OCI-LY3 (cell line): Measurements from ENCODE around the gene TMEM53.

Source experiments
- H2AFZ ChIP-seq: fragments of 200-600, 300-600 bp; shearing (Covaris generic); 2 replicates; pipeline ENCODE4 v1.6.0; 2014; ENCODE audit warnings: antibody characterized with exemption, low read depth, low read length
- H3K27ac ChIP-seq: fragments of 200-600, 300-600 bp; sonication (generic); 2 replicates; pipeline ENCODE4 v1.5.1; 2014; ENCODE audit warnings: mild to moderate bottlenecking, low read length, moderate library complexity, mixed read lengths
- H3K27me3 ChIP-seq: fragments of 200-600, 300-600 bp; sonication (generic); 2 replicates; pipeline ENCODE4 v1.6.1; 2014; ENCODE audit warnings: low read depth, low read length, mixed read lengths
- H3K36me3 ChIP-seq: fragments of 200-600, 300-600 bp; sonication (generic); replicated peaks from 2 replicates; pipeline ENCODE3; 2014; ENCODE audit warnings: low read depth, low read length, mixed read lengths
- H3K4me1 ChIP-seq: fragments of 300-600, 200-600 bp; sonication (generic); 2 replicates; pipeline ENCODE4 v1.6.1; 2014; ENCODE audit warnings: low read length, mixed read lengths
- H3K4me2 ChIP-seq: fragments of 200-600, 300-600 bp; sonication (generic); 2 replicates; pipeline ENCODE4 v1.6.1; 2014; ENCODE audit warnings: low read length, mixed read lengths
- H3K4me3 ChIP-seq: fragments of 300-600, 200-600 bp; sonication (generic); 2 replicates; pipeline ENCODE4 v1.5.1; 2014; ENCODE audit warnings: antibody characterized with exemption, mild to moderate bottlenecking, low read length, moderate library complexity
- H3K79me2 ChIP-seq: fragments of 300-600, 200-600 bp; shearing (Covaris generic); 2 replicates; pipeline ENCODE4 v1.6.1; 2014; ENCODE audit warnings: mild to moderate bottlenecking, low read length, mixed read lengths
- H3K9ac ChIP-seq: fragments of 300-600, 200-600 bp; shearing (Covaris generic); 2 replicates; pipeline ENCODE4 v1.6.0; 2014; ENCODE audit warnings: mild to moderate bottlenecking, low read length, moderate library complexity
- H3K9me3 ChIP-seq: fragments of 200-600, 300-600 bp; shearing (Covaris generic); 2 replicates; pipeline ENCODE4 v1.6.1; 2014; ENCODE audit warnings: low read length, mixed read lengths; ENCODE audit not compliant: insufficient read depth
- H4K20me1 ChIP-seq: fragments of 200-600, 300-600 bp; sonication (generic); 2 replicates; pipeline ENCODE4 v1.6.1; 2016; ENCODE audit warnings: low read length, mixed read lengths; ENCODE audit not compliant: insufficient read depth
- CTCF ChIP-seq: fragments of 200-600, 300-600 bp; sonication (generic); IDR thresholded peaks from 2 replicates; pipeline ENCODE4 v1.5.1; 2014; ENCODE audit warnings: antibody characterized with exemption, low read length, low read depth
- EZH2phosphoT487 ChIP-seq: fragments of 200-600 bp; shearing (Covaris generic); IDR thresholded peaks from 2 replicates; pipeline ENCODE4 v1.6.1; 2018; ENCODE audit warnings: antibody characterized with exemption, mixed run types, low read depth

TMEM53 gene

GRCh38 chr1:44632598-44632997, 41.7 kb downstream of the TMEM53 start:
- Histone ChIP-seq H3K9ac (peak overlapping the region; percentile 75), H3K27me3 (no peaks in the 10 kb centered on the region), H3K79me2 (peaks cover 18% of the 10 kb centered on the region), H3K36me3 (peaks cover 12% of the 10 kb centered on the region), H2AFZ (no peak overlapping the region), H4K20me1 (no peaks in the 10 kb centered on the region), H3K4me3 (peak overlapping the region; percentile 95), H3K9me3 (no peaks in the 10 kb centered on the region), H3K4me2 (peak overlapping the region; percentile 77), H3K27ac (peak overlapping the region; percentile 76), H3K4me1 (peaks cover 12% of the 10 kb centered on the region)
- no peak for TF ChIP-seq CTCF
- TF ChIP-seq EZH2phosphoT487: no peak

- H3K27me3 ChIP-seq: no peaks in the 10 kb centered on the region
- H2AFZ ChIP-seq: peak overlapping the region; percentile 72
- no peaks in the 10 kb centered on the region for H3K9me3 ChIP-seq
- peaks cover 12% of the 10 kb centered on the region for H3K4me1 ChIP-seq
- peak overlapping the region; percentile 97 for H3K9ac ChIP-seq
- no peaks in the 10 kb centered on the region for H4K20me1 ChIP-seq
- peaks cover 12% of the 10 kb centered on the region for H3K36me3 ChIP-seq
- H3K27ac ChIP-seq: peak overlapping the region; percentile 76
- peak overlapping the region; percentile 97 for H3K4me2 ChIP-seq
- H3K4me3 ChIP-seq: peak overlapping the region; percentile 95
- TF ChIP-seq EZH2phosphoT487 (no peak), CTCF (no peak)
- H3K79me2 ChIP-seq: peaks cover 18% of the 10 kb centered on the region
Measured at GRCh38 chr1:44631647-44632539, 42.4 kb downstream of the TMEM53 start.

GRCh38 chr1:44631333-44631646, 43.0 kb downstream of the TMEM53 start:
- TF ChIP-seq EZH2phosphoT487 (no peak), CTCF (no peak)
- peak overlapping the region; percentile 97 for H3K9ac ChIP-seq
- no peaks in the 10 kb centered on the region for H4K20me1 ChIP-seq
- H3K4me2 ChIP-seq: peak overlapping the region; percentile 97
- peak overlapping the region; percentile 95 for H3K4me3 ChIP-seq
- no peaks in the 10 kb centered on the region for H3K27me3 ChIP-seq
- peaks cover 18% of the 10 kb centered on the region for H3K79me2 ChIP-seq
- peaks cover 12% of the 10 kb centered on the region for H3K36me3 ChIP-seq
- peak overlapping the region; percentile 72 for H2AFZ ChIP-seq
- peaks cover 12% of the 10 kb centered on the region for H3K4me1 ChIP-seq
- peak overlapping the region; percentile 76 for H3K27ac ChIP-seq
- H3K9me3 ChIP-seq: no peaks in the 10 kb centered on the region

GRCh38 chr1:44630116-44630515, 44.2 kb downstream of the TMEM53 start:
- Histone ChIP-seq H4K20me1 (no peaks in the 10 kb centered on the region), H3K4me2 (no peak overlapping the region), H2AFZ (no peak overlapping the region), H3K4me3 (no peak overlapping the region), H3K9me3 (no peaks in the 10 kb centered on the region), H3K79me2 (peaks cover 18% of the 10 kb centered on the region), H3K27ac (no peak overlapping the region), H3K27me3 (no peaks in the 10 kb centered on the region), H3K9ac (no peak overlapping the region), H3K4me1 (peaks cover 12% of the 10 kb centered on the region), H3K36me3 (peaks cover 12% of the 10 kb centered on the region)
- TF ChIP-seq EZH2phosphoT487 (no peak), CTCF (no peak)
